ENCODE measurements around the gene GCA. TPM values are rescaled to one million over a fixed set of nuclear protein-coding genes. Genes with fewer than 3 reads are reported as not detected.

The GCA gene
- total RNA-seq, 1 donor from 2014 or later: 94.0 TPM

DNA sequence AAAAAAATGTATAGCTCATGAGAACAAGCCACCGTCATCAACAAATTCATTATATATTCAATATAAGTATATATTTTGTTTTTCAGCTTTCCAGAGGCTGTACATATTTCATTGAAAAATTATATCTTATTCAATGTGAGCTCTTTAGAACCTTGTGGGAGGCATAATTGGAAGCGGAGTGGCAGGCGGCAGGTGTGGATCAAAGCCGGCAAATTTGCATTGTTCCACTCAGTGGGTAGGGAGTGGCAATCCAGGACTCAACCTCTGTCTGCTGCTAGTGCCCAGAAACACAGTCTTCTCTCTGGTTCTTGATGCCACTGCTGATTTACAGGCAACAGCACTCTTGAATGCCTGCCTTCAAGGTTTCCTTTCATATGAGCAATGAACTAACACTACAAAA is 46.9 kb downstream of the GCA start:
- H3K27me3 ChIP-seq (ENCODE audit: low read depth): no peaks in the 10 kb centered on the region
- TF ChIP-seq, protein P1, sequence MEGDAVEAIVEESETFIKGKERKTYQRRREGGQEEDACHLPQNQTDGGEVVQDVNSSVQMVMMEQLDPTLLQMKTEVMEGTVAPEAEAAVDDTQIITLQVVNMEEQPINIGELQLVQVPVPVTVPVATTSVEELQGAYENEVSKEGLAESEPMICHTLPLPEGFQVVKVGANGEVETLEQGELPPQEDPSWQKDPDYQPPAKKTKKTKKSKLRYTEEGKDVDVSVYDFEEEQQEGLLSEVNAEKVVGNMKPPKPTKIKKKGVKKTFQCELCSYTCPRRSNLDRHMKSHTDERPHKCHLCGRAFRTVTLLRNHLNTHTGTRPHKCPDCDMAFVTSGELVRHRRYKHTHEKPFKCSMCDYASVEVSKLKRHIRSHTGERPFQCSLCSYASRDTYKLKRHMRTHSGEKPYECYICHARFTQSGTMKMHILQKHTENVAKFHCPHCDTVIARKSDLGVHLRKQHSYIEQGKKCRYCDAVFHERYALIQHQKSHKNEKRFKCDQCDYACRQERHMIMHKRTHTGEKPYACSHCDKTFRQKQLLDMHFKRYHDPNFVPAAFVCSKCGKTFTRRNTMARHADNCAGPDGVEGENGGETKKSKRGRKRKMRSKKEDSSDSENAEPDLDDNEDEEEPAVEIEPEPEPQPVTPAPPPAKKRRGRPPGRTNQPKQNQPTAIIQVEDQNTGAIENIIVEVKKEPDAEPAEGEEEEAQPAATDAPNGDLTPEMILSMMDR (IDR thresholded peaks at IDR 0.05): no peak
- no peaks in the 10 kb centered on the region for H3K4me1 ChIP-seq
- DNase-seq (no peak), ATAC-seq (no peak)
- H3K36me3 ChIP-seq: no peaks in the 10 kb centered on the region
- no peaks in the 10 kb centered on the region for H3K9me3 ChIP-seq
- no peak overlapping the region for H3K4me3 ChIP-seq
- intact Hi-C loops (cut with DNase I): no loop called here
- H3K27ac ChIP-seq: no peak overlapping the region

DNA sequence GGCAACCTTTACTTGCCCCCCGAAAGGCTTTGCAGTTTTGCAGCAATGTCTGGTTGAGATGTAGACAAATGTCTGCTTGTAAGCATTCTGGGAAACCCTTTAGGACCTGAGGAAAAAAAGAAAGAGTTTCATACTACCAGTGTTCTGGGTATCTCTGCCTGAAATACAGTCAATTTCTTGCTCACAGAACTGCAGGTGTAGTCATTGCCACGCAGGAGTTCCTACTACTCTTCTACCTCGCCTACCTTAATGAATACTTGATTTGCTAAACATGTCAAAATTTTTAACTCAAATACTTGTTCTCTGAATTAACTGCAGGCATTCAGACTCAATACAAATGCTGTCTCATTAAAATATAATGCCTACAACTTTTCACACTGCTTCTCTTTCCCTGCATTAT is 56.4 kb downstream of the GCA start:
- H3K9me3 ChIP-seq: no peaks in the 10 kb centered on the region
- no peak for ATAC-seq
- DNase-seq: no peak
- intact Hi-C loops (cut with DNase I): no loop called here
- TF ChIP-seq, protein P1 (IDR thresholded peaks at IDR 0.05): no peak
- no peak overlapping the region for H3K27ac ChIP-seq
- H3K27me3 ChIP-seq (ENCODE audit: low read depth): no peaks in the 10 kb centered on the region
- no peaks in the 10 kb centered on the region for H3K36me3 ChIP-seq
- no peak overlapping the region for H3K4me3 ChIP-seq
- H3K4me1 ChIP-seq: no peaks in the 10 kb centered on the region

DNA sequence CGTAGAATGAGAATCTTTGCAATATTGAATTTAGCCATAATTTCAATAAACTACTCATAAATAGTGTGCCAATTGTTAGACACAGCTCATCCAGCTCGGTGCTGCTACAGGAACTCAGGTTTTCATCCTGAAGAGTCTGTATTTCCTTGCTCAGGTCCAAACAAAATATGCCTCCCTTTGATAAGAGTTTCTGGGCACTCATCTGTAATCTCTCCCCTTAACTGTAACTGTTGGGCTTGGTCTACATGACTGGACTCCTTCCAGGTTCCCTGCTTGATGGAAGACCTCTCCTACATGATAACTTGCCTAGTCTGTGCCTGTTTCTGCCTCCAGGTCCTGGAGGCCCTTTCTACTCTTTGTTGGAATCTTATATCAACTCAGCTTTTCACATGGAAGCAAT is 57.9 kb downstream of the GCA start:
- no peaks in the 10 kb centered on the region for H3K4me1 ChIP-seq
- DNase-seq (no peak), ATAC-seq (no peak)
- no peaks in the 10 kb centered on the region for H3K36me3 ChIP-seq
- TF ChIP-seq, protein P1 (IDR thresholded peaks at IDR 0.05): no peak
- intact Hi-C loops (cut with DNase I): no loop called here
- H3K27ac ChIP-seq: no peak overlapping the region
- H3K4me3 ChIP-seq: no peak overlapping the region
- no peaks in the 10 kb centered on the region for H3K9me3 ChIP-seq
- H3K27me3 ChIP-seq (ENCODE audit: low read depth): no peaks in the 10 kb centered on the region

DNA sequence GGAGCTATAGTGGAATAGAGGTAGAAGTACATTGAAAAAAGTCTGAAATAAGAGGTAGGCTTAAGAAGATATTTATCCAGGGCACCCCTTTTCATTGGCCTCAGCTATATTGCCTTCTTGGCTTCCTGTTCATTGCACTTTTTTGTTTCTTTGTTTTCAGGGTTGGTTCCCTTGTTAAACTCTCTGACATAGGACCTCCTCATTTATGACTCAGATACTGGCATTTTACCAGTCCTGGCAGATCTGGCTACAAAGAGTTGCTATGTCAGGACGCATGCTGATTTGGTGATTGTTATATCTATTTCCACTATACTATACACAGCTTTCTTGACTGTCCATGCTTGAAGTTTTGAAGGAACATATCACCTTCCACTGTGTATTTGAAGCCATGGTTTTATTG is 60.0 kb downstream of the GCA start:
- intact Hi-C loops (cut with DNase I): no loop called here
- Histone ChIP-seq H3K36me3 (no peaks in the 10 kb centered on the region), H3K27me3 (ENCODE audit: low read depth) (no peaks in the 10 kb centered on the region), H3K4me1 (no peaks in the 10 kb centered on the region), H3K4me3 (no peak overlapping the region), H3K27ac (no peak overlapping the region), H3K9me3 (no peaks in the 10 kb centered on the region)
- DNase-seq: no peak
- ATAC-seq: no peak
- TF ChIP-seq, protein P1 (IDR thresholded peaks at IDR 0.05): no peak

Other genes with a start within 250 kb of the GCA start
- not detected for gene GCG, start 191.9 kb upstream of the GCA start, total RNA-seq
- gene FAP, start 100.7 kb upstream of the GCA start, total RNA-seq: 3.4 TPM
- gene IFIH1, start 25.4 kb upstream of the GCA start, total RNA-seq: 44.1 TPM